ENCODE measurements around the gene IFRD1.

DNA sequence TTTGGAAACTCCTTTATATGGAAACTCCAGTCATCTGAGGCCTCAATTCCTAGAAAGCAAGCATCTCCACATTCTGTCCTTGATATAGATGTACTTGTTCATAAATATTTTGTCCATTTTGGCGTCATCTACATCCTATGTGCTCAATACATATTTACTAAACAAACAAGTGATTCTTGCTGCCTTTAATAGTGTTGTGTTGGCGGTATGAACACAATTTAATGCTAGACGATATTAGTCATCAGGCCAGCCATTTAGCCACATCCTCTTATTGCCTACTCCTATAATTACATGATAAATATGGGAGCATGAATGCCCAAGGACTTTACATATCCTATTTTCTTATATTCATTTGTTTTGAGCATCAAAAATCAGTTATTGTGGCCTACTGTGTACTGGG is 18.5 kb upstream of the IFRD1 start:
- TF ChIP-seq POLR2A (IDR thresholded peaks at IDR 0.05; ENCODE audit: low read length) (no peak), GATA1 (IDR thresholded peaks at IDR 0.05; ENCODE audit: low read depth, low read length) (no peak)
